HG02938 (cell line): ENCODE results near the gene PLAAT3.
"Not testable (repeated sequence)": the region's sequence is repeated elsewhere in the genome, so short reads cannot be mapped to it uniquely, and the experiment has no call there.

Source experiments
- ATAC-seq: cut with Tn5 transposase; IDR thresholded peaks from one replicate; pipeline ENCODE4 v1.9.1; 2021; ENCODE audit warnings: mild to moderate bottlenecking, moderate library complexity; ENCODE audit not compliant: unreplicated experiment

Gene PLAAT3

DNA sequence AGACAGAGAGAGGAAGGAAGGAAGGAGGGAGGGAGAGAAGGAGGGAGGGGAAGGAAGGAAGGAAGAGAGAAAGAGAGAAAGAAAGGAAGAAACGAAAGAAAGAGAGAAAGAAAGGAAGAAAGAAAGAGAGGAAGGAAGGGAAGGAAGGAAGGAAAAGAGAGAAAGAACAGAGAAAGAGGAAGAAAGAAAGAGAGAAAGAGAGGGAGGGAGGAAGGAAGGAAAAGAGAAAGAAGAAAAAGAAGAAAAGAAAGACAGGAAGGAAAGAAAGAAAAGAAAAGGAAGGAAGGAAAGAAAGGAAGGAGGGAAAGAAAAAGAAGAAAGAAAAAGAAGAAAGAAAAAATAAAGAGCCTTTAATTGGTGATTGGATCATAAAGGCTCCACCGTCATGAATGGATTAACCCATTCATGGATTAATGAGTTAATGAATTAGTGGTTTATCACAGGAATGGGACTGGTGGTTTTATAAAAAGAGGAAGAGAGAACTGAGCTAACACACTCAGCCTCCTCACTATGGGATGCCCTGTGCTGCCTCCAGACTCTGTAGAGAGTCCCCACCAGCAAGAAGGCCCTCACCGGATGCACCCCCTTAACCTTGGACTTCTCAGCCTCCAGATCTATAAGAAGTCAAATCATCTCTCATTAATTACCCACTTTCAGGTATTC is 42.1 kb downstream of the PLAAT3 start:
- ATAC-seq = no peak

DNA sequence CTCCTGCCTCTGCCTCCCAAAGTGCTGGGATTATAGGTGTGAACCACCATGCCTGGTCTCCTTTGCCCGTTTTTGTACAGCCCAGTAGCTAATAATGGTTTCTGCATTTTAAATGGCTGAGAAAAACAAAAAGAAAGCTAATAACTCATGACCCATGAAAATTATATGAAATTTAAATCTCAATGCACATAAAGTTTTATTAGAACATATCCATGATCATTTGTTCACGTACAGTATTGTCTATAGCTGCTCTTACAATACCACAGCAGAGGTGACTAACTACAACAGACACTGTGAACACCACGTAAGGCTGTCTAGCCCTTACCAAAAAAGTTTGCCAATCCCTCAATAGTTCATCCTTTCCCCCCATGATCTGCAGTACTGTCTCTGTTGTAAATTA is 44.7 kb downstream of the PLAAT3 start:
- no peak for ATAC-seq

- peak; percentile 79 for ATAC-seq
Observed at GRCh38 chr11:63567044-63567840, 47.0 kb downstream of the PLAAT3 start.

DNA sequence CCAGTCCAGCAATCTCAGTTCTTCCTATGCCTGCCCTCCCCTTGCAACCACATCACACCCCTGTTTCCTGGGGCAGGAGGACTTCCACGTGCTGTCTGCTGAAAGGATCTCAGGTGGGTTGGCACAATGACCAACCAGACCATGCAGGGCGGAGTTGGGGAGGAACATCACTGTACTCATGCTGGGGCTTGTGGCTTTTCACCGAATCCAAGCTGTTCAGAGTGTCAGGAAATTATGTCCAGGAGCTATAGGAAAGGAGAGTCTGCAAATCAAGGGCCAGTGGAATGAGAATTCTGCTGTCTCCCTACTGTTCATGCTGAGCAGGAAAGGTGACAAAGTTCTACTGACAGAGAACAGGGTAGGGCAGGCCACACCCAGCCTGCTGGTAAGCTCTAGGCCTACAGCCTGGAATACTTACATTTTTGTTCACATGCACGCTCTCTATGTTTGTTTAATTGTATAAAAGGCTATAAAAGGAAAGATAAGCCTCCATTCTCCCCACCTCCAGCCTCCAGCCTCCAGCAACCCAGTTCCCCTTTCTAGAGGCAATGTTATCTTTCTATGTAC is 49.4 kb downstream of the PLAAT3 start:
- ATAC-seq = no peak

GRCh38 chr11:63564056-63564774 is 50.0 kb downstream of the PLAAT3 start:
- ATAC-seq = peak; percentile 66

DNA sequence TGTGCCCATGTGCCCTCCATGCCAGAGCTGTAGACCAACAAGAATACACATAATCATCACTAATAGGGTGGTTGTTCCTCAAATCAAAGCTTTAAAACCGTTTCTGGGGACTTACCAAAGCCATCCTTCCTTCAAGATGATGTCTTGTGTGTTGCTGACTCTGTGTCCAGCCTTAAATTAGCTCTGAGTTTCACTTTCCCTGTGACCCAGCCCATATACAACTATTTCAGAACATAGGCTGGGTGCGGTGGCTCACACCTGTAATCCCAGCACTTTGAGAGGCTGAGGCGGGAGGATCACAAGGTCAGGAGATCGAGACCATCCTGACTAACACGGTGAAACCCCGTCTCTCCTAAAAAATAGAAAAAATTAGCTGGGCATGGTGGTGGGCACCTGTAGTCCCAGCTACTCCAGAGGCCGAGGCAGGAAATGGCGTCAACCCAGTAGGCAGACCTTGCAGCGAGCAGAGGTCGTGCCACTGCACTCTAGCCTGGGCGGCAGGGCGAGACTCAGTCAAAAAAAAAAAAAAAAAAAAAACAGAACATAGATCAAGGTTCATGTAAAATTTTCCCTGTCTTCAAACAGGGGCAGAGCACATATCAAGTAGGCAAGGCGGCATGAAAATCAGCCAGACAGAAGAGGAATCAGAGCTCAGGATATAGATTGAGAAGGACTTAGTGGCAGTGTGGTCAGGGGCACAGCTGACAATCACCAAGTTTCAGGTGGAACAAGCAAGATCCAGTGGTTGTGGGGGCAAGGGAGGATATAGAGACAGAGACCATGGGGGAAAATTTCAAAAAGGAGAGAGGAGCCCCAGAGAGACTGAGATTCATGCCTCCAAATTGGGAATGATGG is 50.8 kb downstream of the PLAAT3 start, which contains the start of gene PLAAT2:
TSS of gene PLAAT2 (minus strand) at position 179 of the 855 bp plus-strand sequence. CDS start at position 124, 55 bp downstream.
- no peak for ATAC-seq

- no peak for ATAC-seq
Observed at GRCh38 chr11:63560506-63561180, 53.6 kb downstream of the PLAAT3 start.

GRCh38 chr11:63558459-63559157 is 55.6 kb downstream of the PLAAT3 start:
- no peak for ATAC-seq

DNA sequence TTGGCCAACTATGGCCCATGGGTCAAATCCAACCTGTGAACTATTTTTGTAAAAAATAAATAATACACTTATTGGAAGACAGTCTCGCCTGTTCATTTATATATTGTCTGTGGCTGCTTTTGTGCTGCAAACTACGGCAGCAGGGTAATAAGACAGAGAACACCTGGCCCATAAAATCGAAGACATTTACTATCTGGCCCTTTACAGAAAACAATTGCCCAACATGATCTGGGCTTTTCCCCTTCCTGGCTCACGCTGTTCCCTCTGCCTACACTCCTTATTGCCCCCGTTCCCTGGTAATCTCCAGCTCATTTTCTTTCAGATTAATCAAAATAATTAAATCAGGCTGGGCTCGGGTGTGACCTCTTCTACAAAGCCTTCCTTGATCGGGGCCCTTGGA is 56.7 kb downstream of the PLAAT3 start:
- no peak for ATAC-seq

DNA sequence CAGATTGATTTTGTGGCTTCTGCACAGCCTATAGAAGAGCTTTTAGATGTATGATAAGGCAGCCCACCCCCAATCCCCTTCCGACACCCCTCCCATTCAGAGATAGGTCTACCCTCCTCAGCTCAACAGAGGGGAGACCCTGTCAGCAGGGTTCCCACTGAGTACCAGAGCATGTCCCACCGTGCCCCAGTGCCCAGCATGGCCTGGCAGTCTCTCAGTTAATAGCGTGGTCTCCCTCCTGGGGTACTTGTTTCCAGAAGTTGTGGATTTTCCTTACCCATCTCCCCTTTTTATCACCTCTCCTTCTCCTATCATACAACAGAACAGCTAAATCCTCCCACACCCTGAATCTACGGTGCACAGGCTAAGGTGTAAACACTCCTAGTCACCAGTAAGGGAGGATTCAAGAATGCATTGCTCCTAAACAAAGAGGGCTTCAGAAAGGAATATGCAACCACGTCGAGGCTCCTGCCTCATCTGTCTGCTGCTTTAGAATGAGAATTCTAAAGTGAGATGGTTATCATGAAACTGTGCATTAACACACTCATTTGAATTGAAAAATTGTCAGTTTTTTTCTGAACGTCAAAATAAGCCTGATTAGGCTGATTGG is 57.7 kb downstream of the PLAAT3 start:
- ATAC-seq = no peak

- no peak for ATAC-seq
Observed at GRCh38 chr11:63554877-63555223, 59.4 kb downstream of the PLAAT3 start.

DNA sequence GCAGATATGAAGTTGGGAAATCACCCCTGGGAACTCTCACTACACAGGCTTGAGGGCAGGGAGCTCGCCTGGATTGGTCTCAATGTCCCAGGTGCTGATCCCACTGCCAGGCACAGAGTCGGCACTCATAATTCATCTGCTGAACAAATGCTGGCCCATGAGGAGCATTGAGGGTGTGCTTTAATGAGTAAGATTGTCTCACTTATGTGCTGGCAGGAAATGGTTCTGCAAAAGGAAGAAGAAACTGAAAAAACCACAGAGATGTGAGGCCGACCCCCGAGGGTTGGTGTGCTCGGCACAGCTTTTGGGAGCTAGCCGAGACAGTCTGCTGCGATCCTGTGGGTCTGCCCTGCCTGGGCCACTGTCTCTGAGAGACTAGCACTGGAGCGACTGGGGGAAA is 60.5 kb downstream of the PLAAT3 start:
- peak; percentile 51 for ATAC-seq

DNA sequence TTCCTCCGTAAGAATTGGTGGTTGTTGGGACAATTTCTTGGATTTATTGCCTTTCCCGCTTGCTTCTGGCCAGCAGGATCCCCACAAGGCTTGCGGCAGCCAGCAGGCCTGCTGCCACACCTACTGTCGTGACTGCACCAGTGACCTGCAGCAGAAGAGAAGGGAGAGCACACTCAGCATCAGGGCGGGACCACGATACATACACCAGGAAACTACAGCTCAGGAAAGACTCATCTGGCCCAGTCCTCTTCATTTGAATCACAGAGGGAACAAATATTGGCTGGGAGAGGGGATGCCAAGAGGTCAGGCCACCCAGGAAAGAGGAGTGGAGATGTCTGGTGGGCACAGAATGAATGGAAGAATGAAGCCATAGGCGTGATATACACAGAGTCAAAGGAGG is 61.3 kb downstream of the PLAAT3 start:
- ATAC-seq = no peak

- no peak for ATAC-seq
Observed at GRCh38 chr11:63551889-63552266, 62.4 kb downstream of the PLAAT3 start.

GRCh38 chr11:63551091-63551888 is 62.9 kb downstream of the PLAAT3 start:
- ATAC-seq = no peak

- not testable (repeated sequence) for ATAC-seq
Observed at GRCh38 chr11:63550156-63550700, 64.0 kb downstream of the PLAAT3 start.

GRCh38 chr11:63549411-63549810 is 64.8 kb downstream of the PLAAT3 start:
- ATAC-seq = no peak

- no peak for ATAC-seq
Observed at GRCh38 chr11:63548178-63548577, 66.1 kb downstream of the PLAAT3 start.
